ENCODE results near the gene GALNT15. TPM values are rescaled to one million over a fixed set of nuclear protein-coding genes. Genes with fewer than 3 reads are reported as not detected.

The GALNT15 gene
- total RNA-seq, 1 donor from 2014 or later = 0.17 TPM

GRCh38 chr3:16254916-16255315 lies 80.4 kb downstream of the GALNT15 start:
- no peak for DNase-seq (ENCODE audit: low read depth)
- H3K4me3 ChIP-seq (ENCODE audit: low read depth, low read length) = no peak overlapping the region
- H3K36me3 ChIP-seq (ENCODE audit: control insufficient read depth, insufficient read depth, low read length) = no peaks in the 10 kb centered on the region
- no peaks in the 10 kb centered on the region for H3K27me3 ChIP-seq (ENCODE audit: control insufficient read depth, insufficient read depth, low read length)
- no peak for TF ChIP-seq CTCF (IDR thresholded peaks at IDR 0.05; ENCODE audit: insufficient read depth, low read length, poor library complexity, severe bottlenecking)

- Histone ChIP-seq H3K4me3 (ENCODE audit: low read depth, low read length) (no peak overlapping the region), H3K36me3 (ENCODE audit: control insufficient read depth, insufficient read depth, low read length) (no peaks in the 10 kb centered on the region), H3K27me3 (ENCODE audit: control insufficient read depth, insufficient read depth, low read length) (no peaks in the 10 kb centered on the region)
- DNase-seq (ENCODE audit: low read depth) = no peak
- TF ChIP-seq CTCF (IDR thresholded peaks at IDR 0.05; ENCODE audit: insufficient read depth, low read length, poor library complexity, severe bottlenecking) = no peak
Observed at GRCh38 chr3:16255326-16255725, 80.8 kb downstream of the GALNT15 start.

- DNase-seq (ENCODE audit: low read depth) = no peak
- no peak overlapping the region for H3K4me3 ChIP-seq (ENCODE audit: low read depth, low read length)
- no peak for TF ChIP-seq CTCF (IDR thresholded peaks at IDR 0.05; ENCODE audit: insufficient read depth, low read length, poor library complexity, severe bottlenecking)
Observed at GRCh38 chr3:16255726-16256125, 81.2 kb downstream of the GALNT15 start.

GRCh38 chr3:16257309-16257708 lies 82.8 kb downstream of the GALNT15 start:
- no peak for TF ChIP-seq CTCF (IDR thresholded peaks at IDR 0.05; ENCODE audit: insufficient read depth, low read length, poor library complexity, severe bottlenecking)
- no peak for DNase-seq (ENCODE audit: low read depth)
- H3K36me3 ChIP-seq (ENCODE audit: control insufficient read depth, insufficient read depth, low read length) = no peaks in the 10 kb centered on the region

More at GRCh38 chr3:16255726-16256125, 81.2 kb downstream of the GALNT15 start:
- Histone ChIP-seq H3K36me3 (ENCODE audit: control insufficient read depth, insufficient read depth, low read length) (no peaks in the 10 kb centered on the region), H3K27me3 (ENCODE audit: control insufficient read depth, insufficient read depth, low read length) (no peaks in the 10 kb centered on the region)

GRCh38 chr3:16258177-16258576 lies 83.7 kb downstream of the GALNT15 start:
- H3K27me3 ChIP-seq (ENCODE audit: control insufficient read depth, insufficient read depth, low read length) = no peaks in the 10 kb centered on the region
- H3K4me3 ChIP-seq (ENCODE audit: low read depth, low read length) = no peak overlapping the region
- TF ChIP-seq CTCF (IDR thresholded peaks at IDR 0.05; ENCODE audit: insufficient read depth, low read length, poor library complexity, severe bottlenecking) = no peak
- no peaks in the 10 kb centered on the region for H3K36me3 ChIP-seq (ENCODE audit: control insufficient read depth, insufficient read depth, low read length)
- DNase-seq (ENCODE audit: low read depth) = no peak

More at GRCh38 chr3:16257309-16257708, 82.8 kb downstream of the GALNT15 start:
- no peaks in the 10 kb centered on the region for H3K27me3 ChIP-seq (ENCODE audit: control insufficient read depth, insufficient read depth, low read length)
- no peak overlapping the region for H3K4me3 ChIP-seq (ENCODE audit: low read depth, low read length)

- TF ChIP-seq CTCF (IDR thresholded peaks at IDR 0.05; ENCODE audit: insufficient read depth, low read length, poor library complexity, severe bottlenecking) = no peak
- DNase-seq (ENCODE audit: low read depth) = no peak
- no peaks in the 10 kb centered on the region for H3K36me3 ChIP-seq (ENCODE audit: control insufficient read depth, insufficient read depth, low read length)
- no peaks in the 10 kb centered on the region for H3K27me3 ChIP-seq (ENCODE audit: control insufficient read depth, insufficient read depth, low read length)
- H3K4me3 ChIP-seq (ENCODE audit: low read depth, low read length) = no peak overlapping the region
Observed at GRCh38 chr3:16258866-16259265, 84.4 kb downstream of the GALNT15 start.
